OCI-LY3 (cell line): Measurements from ENCODE around the gene DBX2.

ENCODE experiments used
- CTCF ChIP-seq: fragments of 200-600, 300-600 bp; sonication (generic); IDR thresholded peaks from 2 replicates; pipeline ENCODE4 v1.5.1; 2014; ENCODE audit warnings: antibody characterized with exemption, low read length, low read depth
- EZH2phosphoT487 ChIP-seq: fragments of 200-600 bp; shearing (Covaris generic); IDR thresholded peaks from 2 replicates; pipeline ENCODE4 v1.6.1; 2018; ENCODE audit warnings: antibody characterized with exemption, mixed run types, low read depth

- TF ChIP-seq CTCF (no peak), EZH2phosphoT487 (no peak)
Observed at GRCh38 chr12:44968965-44969364, 81.9 kb downstream of the DBX2 start.
